ENCODE data around the gene PRCD. TPM values are rescaled to one million over a fixed set of nuclear protein-coding genes. Genes with fewer than 3 reads are reported as not detected.

The PRCD gene
- total RNA-seq, 6 experiments from 2014 or later: 0.12 to 1.3 (median 0.22) TPM; not detected in 3

GRCh38 chr17:76537578-76538280 lies 2.1 kb upstream of the PRCD start, which contains the start of gene CYGB:
TSS of gene CYGB (minus strand) at chr17:76537709. CDS start at chr17:76537542, 167 bp downstream.
- intact Hi-C loops (cut with DNase I): no loop called here
- Histone ChIP-seq H3K36me3 (no peaks in the 10 kb centered on the region), H3K27ac (no peak within 1 kb of the TSS), H3K9me3 (no peaks in the 10 kb centered on the region), H3K4me3 (peak within 1 kb of the TSS; percentile 7 to 37 (median 16)), H3K4me1 (peaks cover 0 to 14% (median 3%) of the 10 kb centered on the region in 4 donors), H3K27me3 (no peaks in the 10 kb centered on the region)
- ATAC-seq: no peak
- WGBS (ENCODE audit: insufficient coverage, low coverage, low lambda C conversion rate, missing lambda C conversion rate): 0% methylated on average over 1 of the region's 95 CpGs
- no peak for TF ChIP-seq CTCF (IDR thresholded peaks at IDR 0.05)
- TF ChIP-seq POLR2A (IDR thresholded peaks at IDR 0.05): no peak
- no peak for DNase-seq

DNA sequence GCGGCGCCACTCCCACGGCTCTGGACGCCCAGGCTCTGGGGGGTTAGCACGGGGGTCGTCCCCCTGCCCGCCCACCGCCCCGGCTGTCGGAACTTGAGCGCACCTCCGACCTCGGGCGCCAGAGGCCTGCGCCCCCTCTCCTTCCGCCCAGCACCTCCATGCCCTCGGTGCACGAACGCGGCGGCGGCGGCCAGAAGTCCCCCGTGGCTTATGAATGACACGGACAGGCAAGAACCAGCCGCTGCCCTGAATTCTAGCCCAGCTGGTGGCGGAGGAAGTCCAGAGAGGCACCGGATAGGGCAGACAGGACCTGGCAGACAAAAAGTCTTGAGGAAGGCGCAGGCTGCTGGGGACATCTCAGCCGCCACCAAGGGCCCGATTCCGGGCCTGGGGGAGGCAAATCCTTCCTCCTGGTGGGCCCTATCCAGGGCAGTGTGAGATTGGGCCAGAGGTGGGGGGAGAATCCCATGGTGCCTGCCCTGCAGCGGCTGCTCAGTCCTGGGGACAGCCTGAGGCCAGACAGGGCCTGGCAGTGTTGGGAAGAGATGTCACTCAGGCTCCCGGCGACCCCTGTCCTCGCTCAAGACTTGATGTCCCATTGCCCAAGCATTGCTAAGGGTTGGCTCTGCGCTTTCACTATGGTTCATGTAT lies 1.4 kb upstream of the PRCD start:
- TF ChIP-seq CTCF (IDR thresholded peaks at IDR 0.05) (no peak), POLR2A (IDR thresholded peaks at IDR 0.05) (no peak)
- intact Hi-C loops (cut with DNase I): no loop called here
- Histone ChIP-seq H3K36me3 (no peaks in the 10 kb centered on the region), H3K27me3 (no peaks in the 10 kb centered on the region), H3K4me1 (peaks cover 0 to 14% (median 3%) of the 10 kb centered on the region in 4 donors), H3K27ac (no peak overlapping the region), H3K9me3 (no peaks in the 10 kb centered on the region), H3K4me3 (peak overlapping the region in 2 of 3 donors; percentile 16 to 37)
- ATAC-seq: no peak
- peak in 1 of 3 donors; percentile 52 for DNase-seq
- 74% methylated on average over 4 of the region's 37 CpGs for WGBS (ENCODE audit: insufficient coverage, low coverage, low lambda C conversion rate, missing lambda C conversion rate)

GRCh38 chr17:76538941-76539570 lies 788 bp upstream of the PRCD start:
- H3K27ac ChIP-seq: no peak overlapping the region
- DNase-seq (no peak), ATAC-seq (no peak)
- intact Hi-C loops (cut with DNase I): no loop called here
- H3K36me3 ChIP-seq: no peaks in the 10 kb centered on the region
- TF ChIP-seq POLR2A (IDR thresholded peaks at IDR 0.05) (no peak), CTCF (IDR thresholded peaks at IDR 0.05) (no peak)
- no peak overlapping the region for H3K4me3 ChIP-seq
- no peaks in the 10 kb centered on the region for H3K27me3 ChIP-seq
- 93% methylated on average over 8 of the region's 9 CpGs for WGBS (ENCODE audit: insufficient coverage, low coverage, low lambda C conversion rate, missing lambda C conversion rate)
- H3K9me3 ChIP-seq: no peaks in the 10 kb centered on the region
- peaks cover 0 to 14% (median 3%) of the 10 kb centered on the region in 4 donors for H3K4me1 ChIP-seq

- Histone ChIP-seq H3K27ac (no peak overlapping the region), H3K9me3 (no peaks in the 10 kb centered on the region), H3K27me3 (no peaks in the 10 kb centered on the region), H3K4me1 (peaks cover 0 to 24% (median 3%) of the 10 kb centered on the region in 4 donors), H3K4me3 (peak overlapping the region in 2 of 3 donors; percentile 26 to 35), H3K36me3 (no peaks in the 10 kb centered on the region)
- no peak for TF ChIP-seq POLR2A (IDR thresholded peaks at IDR 0.05)
- TF ChIP-seq CTCF (IDR thresholded peaks at IDR 0.05): peak in 2 of 4 donors; percentile 6 to 10
- WGBS (ENCODE audit: insufficient coverage, low coverage, low lambda C conversion rate, missing lambda C conversion rate): 33% methylated on average over 14 of the region's 27 CpGs
- ATAC-seq (peak; percentile 90 to 95 (median 92)), DNase-seq (peak; percentile 82 to 89 (median 88))
- intact Hi-C loops (cut with DNase I): no loop called here
Measured at GRCh38 chr17:76540381-76541300, 797 bp downstream of the PRCD start.

All from right lobe of liver (tissue), 6 donors.